Measurements from ENCODE around the gene MED7. TPM values are rescaled to one million over a fixed set of nuclear protein-coding genes. Genes with fewer than 3 reads are reported as not detected.

MED7 gene
- total and polyA plus RNA-seq, 9 of the 15 experiments (the other 6 are each of a cell fraction or from before 2014, with no cell fraction given): 4.5 to 38.7 (median 12.2) TPM

DNA sequence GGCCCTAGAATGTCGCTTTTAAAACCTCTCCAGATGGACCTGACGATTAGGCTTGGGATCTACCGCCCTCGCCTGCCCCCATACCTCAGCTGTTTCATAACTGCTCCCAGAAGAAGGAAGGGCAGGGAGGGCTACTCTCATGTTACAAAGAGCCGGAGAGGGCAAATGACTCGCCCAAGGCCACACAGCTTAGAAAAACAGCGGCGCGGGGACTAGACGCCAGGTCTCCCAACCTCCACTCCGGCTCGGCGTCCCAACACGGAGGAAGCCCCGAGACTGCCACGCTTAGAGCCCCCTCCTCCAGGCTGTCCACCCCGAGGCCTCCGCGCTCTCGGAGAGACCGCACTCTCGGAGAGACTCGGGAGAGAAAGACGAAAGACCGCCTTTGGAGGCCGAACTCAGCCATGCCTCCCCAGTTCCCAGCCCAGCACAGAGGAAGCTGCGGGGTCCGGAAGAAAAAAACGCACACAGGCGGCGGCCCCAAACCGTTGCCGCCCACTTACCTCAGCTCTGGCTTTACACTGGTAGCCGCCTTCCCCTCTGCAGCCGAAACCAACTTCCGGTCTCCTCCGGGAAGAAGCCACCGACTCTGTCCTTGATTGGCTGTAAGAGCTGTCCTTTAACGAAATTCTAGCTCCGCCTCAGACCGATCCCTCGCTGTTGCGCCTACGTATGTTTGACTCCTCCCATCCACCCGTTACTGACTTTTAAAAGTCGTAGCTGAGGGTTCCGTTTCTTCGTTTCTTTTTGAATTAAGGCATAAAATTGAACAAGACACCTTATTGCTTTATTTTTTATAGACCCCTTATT, at the start of gene MED7 (continued):
- TF ChIP-seq RBFOX2 (IDR thresholded peaks at IDR 0.05; ENCODE audit: low read depth, low read length): peak; percentile 96
- TF ChIP-seq, protein P1, sequence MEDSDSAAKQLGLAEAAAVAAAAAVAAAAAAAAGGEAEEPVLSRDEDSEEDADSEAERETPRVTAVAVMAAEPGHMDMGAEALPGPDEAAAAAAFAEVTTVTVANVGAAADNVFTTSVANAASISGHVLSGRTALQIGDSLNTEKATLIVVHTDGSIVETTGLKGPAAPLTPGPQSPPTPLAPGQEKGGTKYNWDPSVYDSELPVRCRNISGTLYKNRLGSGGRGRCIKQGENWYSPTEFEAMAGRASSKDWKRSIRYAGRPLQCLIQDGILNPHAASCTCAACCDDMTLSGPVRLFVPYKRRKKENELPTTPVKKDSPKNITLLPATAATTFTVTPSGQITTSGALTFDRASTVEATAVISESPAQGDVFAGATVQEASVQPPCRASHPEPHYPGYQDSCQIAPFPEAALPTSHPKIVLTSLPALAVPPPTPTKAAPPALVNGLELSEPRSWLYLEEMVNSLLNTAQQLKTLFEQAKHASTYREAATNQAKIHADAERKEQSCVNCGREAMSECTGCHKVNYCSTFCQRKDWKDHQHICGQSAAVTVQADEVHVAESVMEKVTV (CRISPR knock-in tag; IDR thresholded peaks at IDR 0.05): no peak
- TF ChIP-seq ZNF586 (CRISPR knock-in tag; conservative IDR thresholded peaks at IDR 0.05): no peak
- TF ChIP-seq SP2 (IDR thresholded peaks at IDR 0.05; ENCODE audit: extremely low read depth, low read depth, low read length, poor library complexity, severe bottlenecking): peak; percentile 60
- TF ChIP-seq PHB (CRISPR knock-in tag; IDR thresholded peaks at IDR 0.05): no peak
- peak; percentile 57 for TF ChIP-seq CXXC5 (CRISPR knock-in tag; IDR thresholded peaks at IDR 0.05)
- TF ChIP-seq, protein P2, sequence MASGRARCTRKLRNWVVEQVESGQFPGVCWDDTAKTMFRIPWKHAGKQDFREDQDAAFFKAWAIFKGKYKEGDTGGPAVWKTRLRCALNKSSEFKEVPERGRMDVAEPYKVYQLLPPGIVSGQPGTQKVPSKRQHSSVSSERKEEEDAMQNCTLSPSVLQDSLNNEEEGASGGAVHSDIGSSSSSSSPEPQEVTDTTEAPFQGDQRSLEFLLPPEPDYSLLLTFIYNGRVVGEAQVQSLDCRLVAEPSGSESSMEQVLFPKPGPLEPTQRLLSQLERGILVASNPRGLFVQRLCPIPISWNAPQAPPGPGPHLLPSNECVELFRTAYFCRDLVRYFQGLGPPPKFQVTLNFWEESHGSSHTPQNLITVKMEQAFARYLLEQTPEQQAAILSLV (tag; IDR thresholded peaks at IDR 0.05): no peak
- peak; percentile 65 for TF ChIP-seq BRD9 (IDR thresholded peaks at IDR 0.05; ENCODE audit: low read depth, partially characterized antibody)
- TF ChIP-seq SMARCC2 (IDR thresholded peaks at IDR 0.05; ENCODE audit: low read depth): no peak
- no peak; the same call in none of the 2 replicates for TF ChIP-seq NFIC (IDR thresholded peaks at IDR 0.05)
- no peak for TF ChIP-seq CSDE1 (IDR thresholded peaks at IDR 0.05)
- TF ChIP-seq, protein P3, sequence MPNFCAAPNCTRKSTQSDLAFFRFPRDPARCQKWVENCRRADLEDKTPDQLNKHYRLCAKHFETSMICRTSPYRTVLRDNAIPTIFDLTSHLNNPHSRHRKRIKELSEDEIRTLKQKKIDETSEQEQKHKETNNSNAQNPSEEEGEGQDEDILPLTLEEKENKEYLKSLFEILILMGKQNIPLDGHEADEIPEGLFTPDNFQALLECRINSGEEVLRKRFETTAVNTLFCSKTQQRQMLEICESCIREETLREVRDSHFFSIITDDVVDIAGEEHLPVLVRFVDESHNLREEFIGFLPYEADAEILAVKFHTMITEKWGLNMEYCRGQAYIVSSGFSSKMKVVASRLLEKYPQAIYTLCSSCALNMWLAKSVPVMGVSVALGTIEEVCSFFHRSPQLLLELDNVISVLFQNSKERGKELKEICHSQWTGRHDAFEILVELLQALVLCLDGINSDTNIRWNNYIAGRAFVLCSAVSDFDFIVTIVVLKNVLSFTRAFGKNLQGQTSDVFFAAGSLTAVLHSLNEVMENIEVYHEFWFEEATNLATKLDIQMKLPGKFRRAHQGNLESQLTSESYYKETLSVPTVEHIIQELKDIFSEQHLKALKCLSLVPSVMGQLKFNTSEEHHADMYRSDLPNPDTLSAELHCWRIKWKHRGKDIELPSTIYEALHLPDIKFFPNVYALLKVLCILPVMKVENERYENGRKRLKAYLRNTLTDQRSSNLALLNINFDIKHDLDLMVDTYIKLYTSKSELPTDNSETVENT (CRISPR knock-in tag; IDR thresholded peaks at IDR 0.05): no peak
- TF ChIP-seq TEAD4 (IDR thresholded peaks at IDR 0.05; ENCODE audit: low read length): peak; percentile 53
- TF ChIP-seq TEAD4 (CRISPR knock-in tag; IDR thresholded peaks at IDR 0.05; ENCODE audit: borderline replicate concordance): no peak
- peak; percentile 82 for TF ChIP-seq TAF7 (tag; IDR thresholded peaks at IDR 0.05)
- 0 out of 2 replicates have a peak, but pooled peaks have one; percentile 15 for TF ChIP-seq SPI1 (IDR thresholded peaks at IDR 0.05; ENCODE audit: borderline replicate concordance, low read depth, low read length)
- TF ChIP-seq ZNF830 (CRISPR knock-in tag; IDR thresholded peaks at IDR 0.05): no peak
